HepG2 (cell line): ENCODE data around the gene RBBP6. TPM values are rescaled to one million over a fixed set of nuclear protein-coding genes. Genes with fewer than 3 reads are reported as not detected.
A peak's percentile ranks its signal among the peaks of the same experiment; 100 is the strongest.

Source experiments
- ATAC-seq: fragments of 200-7000 bp; cut with Tn5 transposase; 3 replicates; pipeline ENCODE4 v1.9.1; 2020; ENCODE audit warnings: mild to moderate bottlenecking, moderate library complexity
- BruUV-seq: library from RNA; stranded (reverse); fragments of 400-500 nt; replicated peaks from 2 replicates; lab custom pipeline; 2021; lab: Mats Ljungman, UMichigan
- CTCF ChIA-PET: fragments of 300-600 bp; formaldehyde crosslinking; extraction: SDS; loops from one replicate; lab custom pipeline; 2021; ENCODE audit warnings: low total read pairs, inconsistent platforms, low intra/inter-chr PET ratio; lab: Yijun Ruan, JAX
- POLR2A ChIA-PET: fragments of 350-600 bp; sonication (Branson Sonifier 250); formaldehyde crosslinking; loops from one replicate; lab custom pipeline; 2020; ENCODE audit warnings: antibody characterized with exemption, inconsistent platforms; lab: Yijun Ruan, JAX
- DNase-seq: peaks from one replicate; pipeline ENCODE4 v3.0.0-alpha.2; 2015; ENCODE audit warnings: low spot score
- FAIRE-seq: peaks from 3 replicates; lab custom pipeline; 2011; peaks lifted over from hg19 to GRCh38; lab: Jason Lieb, UNC
- H2AFZ ChIP-seq: one replicate; pipeline ENCODE4 v1.6.1; 2011; ENCODE audit warnings: low read length, inconsistent platforms
- H3K27ac ChIP-seq: fragments of 300-600 bp; 3 replicates; pipeline ENCODE4 v1.8.0; 2011; ENCODE audit warnings: mixed run types, mild to moderate bottlenecking, mixed read lengths, low read length, inconsistent platforms; ENCODE audit not compliant: insufficient read depth; ENCODE audit errors: extremely low read length
- H3K27me3 ChIP-seq, 2 experiments: fragments of 200-600 bp in 1 of 2; 2 replicates in 1 of 2; 3 replicates in 1 of 2; pipeline versions ENCODE4 v1.6.0 to v1.8.0; 2011; ENCODE audit warnings: low read length in 2 of 2, mild to moderate bottlenecking in 2 of 2, moderate library complexity in 2 of 2, inconsistent platforms in 1 of 2; ENCODE audit not compliant: insufficient read depth in 2 of 2, control insufficient read depth in 1 of 2
- H3K36me3 ChIP-seq, 2 experiments: fragments of 200-600 bp in 1 of 2; replicated peaks in 1 of 2; 2 replicates in 1 of 2; 3 replicates in 1 of 2; pipeline versions ENCODE4 v1.5.1 to v1.8.0; 2011; ENCODE audit warnings: low read length in 2 of 2, inconsistent platforms in 1 of 2; ENCODE audit not compliant: insufficient read depth in 2 of 2, control insufficient read depth in 1 of 2
- H3K4me1 ChIP-seq: 2 replicates; pipeline ENCODE4 v1.5.1; 2012; ENCODE audit warnings: low read length, inconsistent platforms; ENCODE audit not compliant: insufficient read depth
- H3K4me2 ChIP-seq: 2 replicates; pipeline ENCODE4 v1.6.0; 2011; ENCODE audit warnings: low read depth, low read length, inconsistent platforms
- H3K4me3 ChIP-seq, 3 experiments: fragments of 200-600 bp in 1 of 3; sonication (generic), shearing (Covaris generic) in 1 of 3; replicated peaks in 1 of 3; 2 replicates each; pipeline ENCODE4 v1.5.1; 2011 to 2016; ENCODE audit warnings: low read length in 3 of 3, inconsistent platforms in 2 of 3, low read depth in 2 of 3, mild to moderate bottlenecking in 2 of 3, control low read depth in 1 of 3, mixed read lengths in 1 of 3; ENCODE audit not compliant: insufficient read depth in 1 of 3
- H3K79me2 ChIP-seq: one replicate; pipeline ENCODE4 v1.6.1; 2011; ENCODE audit warnings: low read length, inconsistent platforms; ENCODE audit not compliant: insufficient read depth
- H3K9ac ChIP-seq: 2 replicates; pipeline ENCODE4 v1.6.0; 2011; ENCODE audit warnings: mild to moderate bottlenecking, low read depth, low read length, inconsistent platforms; ENCODE audit not compliant: insufficient read depth
- H3K9me3 ChIP-seq: 2 replicates; pipeline ENCODE4 v1.5.1; 2012; ENCODE audit warnings: mild to moderate bottlenecking, low read length
- H4K20me1 ChIP-seq: 2 replicates; pipeline ENCODE4 v1.6.0; 2011; ENCODE audit warnings: inconsistent platforms, mild to moderate bottlenecking, low read length, moderate library complexity; ENCODE audit not compliant: insufficient read depth
- KLF13 ChIP-seq: sonication (generic); formaldehyde crosslinking; IDR thresholded peaks from 2 replicates; pipeline ENCODE4 v1.4.0; 2020; ENCODE audit warnings: mild to moderate bottlenecking, missing genetic modification reagents
- ZMYM3 ChIP-seq: sonication (generic); formaldehyde crosslinking; IDR thresholded peaks from 2 replicates; pipeline ENCODE4 v1.5.1; 2020; ENCODE audit warnings: mild to moderate bottlenecking, missing genetic modification reagents
- ZNF121 ChIP-seq: sonication (generic); formaldehyde crosslinking; IDR thresholded peaks from 2 replicates; pipeline ENCODE4 v1.5.0; 2020; ENCODE audit warnings: mild to moderate bottlenecking, missing genetic modification reagents
- ZNF569 ChIP-seq: sonication (generic); formaldehyde crosslinking; IDR thresholded peaks from 2 replicates; pipeline ENCODE4 v1.5.0; 2020; ENCODE audit warnings: mild to moderate bottlenecking, missing genetic modification reagents, moderate library complexity, borderline replicate concordance
- WGBS: methylation state at CpG from one replicate; pipeline ENCODE4 v1.1.6; 2017; ENCODE audit warnings: low lambda C conversion rate; 5-methylcytosine and 5-hydroxymethylcytosine counted together
- in situ Hi-C: cut with HindIII; loops from 2 replicates; pipeline ENCODE4 v1.10.0; 2017; ENCODE audit warnings: low pct_unique_long_range_greater_than_20kb; ENCODE audit not compliant: extremely low pct_ligation_motif_present
- intact Hi-C: fragments of 100-400 bp; cut with micrococcal nuclease; formaldehyde crosslinking; loops from one replicate; pipeline ENCODE4 v1.10.0; 2022; ENCODE audit not compliant: unreplicated experiment
- polyA plus RNA-seq, 8 experiments: library from polyadenylated mRNA; depleted of rRNA in 3 of 8; stranded (reverse) in 7 of 8; unstranded in 1 of 8; fragments of >200 nt; fragmentation: Illumina TruSeq in 4 of 8; extraction: Trizol in 4 of 8; gene quantifications; 2 replicates each; pipeline versions ENCODE4 v1.2.1 to v1.2.3, GENCODE V29; 2011 to 2016; ENCODE audit warnings: low read depth in 4 of 8, missing spikeins in 1 of 8, mixed read lengths in 1 of 8; ENCODE audit not compliant: insufficient read depth in 1 of 8
- total RNA-seq, 5 experiments: library from RNA; depleted of rRNA; stranded (reverse); fragments of >200 nt; fragmentation: Illumina TruSeq; extraction: Trizol; gene quantifications; 2 replicates each; pipeline ENCODE4 v1.2.3, GENCODE V29; 2016; ENCODE audit warnings: low read depth in 1 of 5
- TF ChIP-seq, protein P1 (sequence below): sonication (generic); formaldehyde crosslinking; IDR thresholded peaks from 2 replicates; pipeline ENCODE4 v1.4.0; 2020; ENCODE audit warnings: mild to moderate bottlenecking, missing genetic modification reagents, borderline replicate concordance

Gene RBBP6
- total and polyA plus RNA-seq, 2 of the 13 experiments (the other 11 are each of a cell fraction or from before 2014, with no cell fraction given): 37.1 to 70.9 TPM

GRCh38 chr16:24525970-24526559 is 13.3 kb upstream of the RBBP6 start (continued):
- peak; percentile 80; the same call in 1 of the 2 replicates for TF ChIP-seq ZMYM3 (CRISPR knock-in tag)
- TF ChIP-seq, protein P1, sequence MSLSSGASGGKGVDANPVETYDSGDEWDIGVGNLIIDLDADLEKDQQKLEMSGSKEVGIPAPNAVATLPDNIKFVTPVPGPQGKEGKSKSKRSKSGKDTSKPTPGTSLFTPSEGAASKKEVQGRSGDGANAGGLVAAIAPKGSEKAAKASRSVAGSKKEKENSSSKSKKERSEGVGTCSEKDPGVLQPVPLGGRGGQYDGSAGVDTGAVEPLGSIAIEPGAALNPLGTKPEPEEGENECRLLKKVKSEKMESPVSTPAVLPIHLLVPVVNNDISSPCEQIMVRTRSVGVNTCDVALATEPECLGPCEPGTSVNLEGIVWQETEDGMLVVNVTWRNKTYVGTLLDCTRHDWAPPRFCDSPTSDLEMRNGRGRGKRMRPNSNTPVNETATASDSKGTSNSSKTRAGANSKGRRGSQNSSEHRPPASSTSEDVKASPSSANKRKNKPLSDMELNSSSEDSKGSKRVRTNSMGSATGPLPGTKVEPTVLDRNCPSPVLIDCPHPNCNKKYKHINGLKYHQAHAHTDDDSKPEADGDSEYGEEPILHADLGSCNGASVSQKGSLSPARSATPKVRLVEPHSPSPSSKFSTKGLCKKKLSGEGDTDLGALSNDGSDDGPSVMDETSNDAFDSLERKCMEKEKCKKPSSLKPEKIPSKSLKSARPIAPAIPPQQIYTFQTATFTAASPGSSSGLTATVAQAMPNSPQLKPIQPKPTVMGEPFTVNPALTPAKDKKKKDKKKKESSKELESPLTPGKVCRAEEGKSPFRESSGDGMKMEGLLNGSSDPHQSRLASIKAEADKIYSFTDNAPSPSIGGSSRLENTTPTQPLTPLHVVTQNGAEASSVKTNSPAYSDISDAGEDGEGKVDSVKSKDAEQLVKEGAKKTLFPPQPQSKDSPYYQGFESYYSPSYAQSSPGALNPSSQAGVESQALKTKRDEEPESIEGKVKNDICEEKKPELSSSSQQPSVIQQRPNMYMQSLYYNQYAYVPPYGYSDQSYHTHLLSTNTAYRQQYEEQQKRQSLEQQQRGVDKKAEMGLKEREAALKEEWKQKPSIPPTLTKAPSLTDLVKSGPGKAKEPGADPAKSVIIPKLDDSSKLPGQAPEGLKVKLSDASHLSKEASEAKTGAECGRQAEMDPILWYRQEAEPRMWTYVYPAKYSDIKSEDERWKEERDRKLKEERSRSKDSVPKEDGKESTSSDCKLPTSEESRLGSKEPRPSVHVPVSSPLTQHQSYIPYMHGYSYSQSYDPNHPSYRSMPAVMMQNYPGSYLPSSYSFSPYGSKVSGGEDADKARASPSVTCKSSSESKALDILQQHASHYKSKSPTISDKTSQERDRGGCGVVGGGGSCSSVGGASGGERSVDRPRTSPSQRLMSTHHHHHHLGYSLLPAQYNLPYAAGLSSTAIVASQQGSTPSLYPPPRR (CRISPR knock-in tag): no peak
- no peak for TF ChIP-seq ZNF569 (CRISPR knock-in tag)

DNA sequence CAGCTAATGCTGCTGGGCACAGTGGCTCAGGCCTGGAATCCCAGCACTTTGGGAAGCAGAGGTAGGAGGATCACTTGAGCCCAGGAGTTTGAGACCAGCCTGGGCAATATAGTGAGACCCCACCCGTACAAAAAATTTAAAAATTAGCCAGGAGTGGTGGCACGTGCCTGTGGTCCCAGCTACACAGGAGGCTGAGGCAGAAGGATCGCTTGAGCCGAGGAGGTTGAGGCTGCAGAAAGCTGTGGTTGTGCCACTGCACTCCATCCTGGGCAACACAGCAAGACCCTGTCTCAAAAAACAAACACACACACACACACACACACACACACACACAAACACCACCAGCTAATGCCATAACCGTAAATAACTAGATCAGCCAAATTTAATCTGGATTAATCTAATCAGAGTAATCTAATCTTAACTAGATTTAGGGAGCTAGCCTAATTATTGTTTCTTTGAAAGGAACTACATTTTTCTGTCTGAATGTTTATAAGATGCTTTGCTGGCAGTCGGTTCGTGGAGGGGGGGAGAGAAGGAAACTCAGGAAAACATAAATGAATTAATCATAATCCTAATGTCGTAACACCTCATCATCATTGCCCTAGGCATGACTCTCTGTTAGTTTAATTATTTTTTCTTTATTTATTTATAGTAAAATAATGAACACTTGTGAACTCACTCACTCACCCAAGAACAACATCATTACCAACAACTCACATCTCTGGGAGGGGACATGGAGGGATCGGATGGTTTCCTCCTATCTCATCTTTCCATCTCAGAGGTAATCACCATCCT is 12.5 kb upstream of the RBBP6 start:
- Histone ChIP-seq H3K36me3 (no peaks in the 10 kb centered on the region), H3K4me2 (no peak overlapping the region)
- CTCF ChIA-PET: no interaction called here
- TF ChIP-seq ZNF121 (CRISPR knock-in tag) (peak; percentile 89), KLF13 (CRISPR knock-in tag) (no peak)
- TF ChIP-seq, all 625 proteins: peak for 1
- Histone ChIP-seq H3K9me3 (no peaks in the 10 kb centered on the region), H3K4me3 (no peak overlapping the region), H3K79me2 (no peaks in the 10 kb centered on the region), H3K9ac (no peak overlapping the region), H3K27ac (no peak overlapping the region), H3K27me3 (peaks cover 0 to 8% of the 10 kb centered on the region in 2 experiments; a peak in 2 of 5 replicates), H2AFZ (no peak overlapping the region), H3K4me1 (peaks cover 33% of the 10 kb centered on the region), H4K20me1 (no peaks in the 10 kb centered on the region)
- ATAC-seq (no peak), DNase-seq (no peak), FAIRE-seq (no peak)
- in situ Hi-C loops (loop anchor here (10.0 kb wide), 1 partner anchor 158 kb away; no protein-coding TSS in a partner anchor), intact Hi-C loops (loop anchor here (5.0 kb wide), 1 partner anchor 1175 kb away; no protein-coding TSS in a partner anchor)
- 65% methylated on average over 9 of the region's 9 CpGs for WGBS
- no TSS peak for BruUV-seq
- POLR2A ChIA-PET: no interaction called here
